Measurements from ENCODE around the gene LILRA2.
"Not testable (repeated sequence)": the region's sequence is repeated elsewhere in the genome, so short reads cannot be mapped to it uniquely, and the experiment has no call there.

Gene LILRA2

DNA sequence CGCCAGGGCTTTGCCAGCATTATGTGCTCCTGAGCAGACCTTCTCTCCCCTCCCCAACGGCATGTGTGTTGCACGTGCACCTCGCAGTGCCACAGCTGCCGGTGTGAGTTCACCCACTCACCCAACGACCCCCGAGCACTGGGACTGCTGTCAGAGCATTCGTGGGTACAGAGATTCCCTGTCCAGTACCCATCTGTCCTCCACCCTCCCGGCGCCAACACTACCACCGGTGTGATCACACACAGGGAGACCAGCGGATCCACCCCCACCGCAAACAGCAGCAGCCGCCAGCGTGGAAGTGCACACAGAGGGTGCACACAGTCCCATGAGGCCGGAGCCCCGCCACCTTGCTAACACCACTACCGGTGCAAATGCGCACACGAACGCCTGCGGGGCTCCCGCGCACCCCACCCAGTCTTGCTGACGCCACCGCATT, 35.8 kb downstream of the LILRA2 start:
- no peak for DNase-seq (ENCODE audit: low read depth in 2 of 2)

DNA sequence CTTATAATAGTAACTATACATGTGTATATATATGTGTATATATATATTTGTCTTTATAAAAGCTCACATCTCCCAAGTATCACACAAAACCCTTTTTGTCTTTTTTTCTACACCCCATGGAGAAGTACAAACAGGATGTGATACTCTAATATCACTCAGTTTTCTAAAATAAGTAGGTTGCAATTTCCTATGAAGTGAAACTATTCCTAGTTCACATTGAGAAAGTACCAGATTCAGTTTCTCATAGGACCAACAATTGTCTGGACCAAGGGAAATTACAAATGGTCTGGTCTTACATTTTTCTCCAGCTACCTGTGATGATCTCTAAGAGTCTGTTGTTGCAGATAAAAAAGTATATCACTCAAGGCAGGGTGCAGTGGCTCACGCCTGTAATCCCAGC, 38.8 kb downstream of the LILRA2 start:
- no peak for DNase-seq (ENCODE audit: low read depth in 2 of 2)

DNA sequence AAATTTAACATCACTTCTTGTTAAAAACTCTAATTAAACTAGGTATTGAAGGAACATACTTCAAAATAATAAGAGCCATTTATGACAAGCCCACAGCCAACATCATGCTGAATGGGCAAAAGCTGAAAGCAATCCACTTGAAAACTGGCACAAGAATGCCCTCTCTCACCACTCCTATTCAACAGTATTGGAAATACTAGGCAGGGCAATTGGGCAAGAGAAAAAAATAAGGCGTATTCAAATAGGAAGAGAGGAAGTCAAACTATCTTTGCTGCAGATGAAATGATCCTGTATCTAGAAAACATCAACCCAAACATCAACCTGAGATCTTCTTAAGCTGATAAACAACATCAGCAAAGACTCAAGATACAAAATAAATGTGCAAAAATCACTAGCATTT, 41.1 kb downstream of the LILRA2 start:
- no peak for DNase-seq (ENCODE audit: low read depth in 2 of 2)

DNA sequence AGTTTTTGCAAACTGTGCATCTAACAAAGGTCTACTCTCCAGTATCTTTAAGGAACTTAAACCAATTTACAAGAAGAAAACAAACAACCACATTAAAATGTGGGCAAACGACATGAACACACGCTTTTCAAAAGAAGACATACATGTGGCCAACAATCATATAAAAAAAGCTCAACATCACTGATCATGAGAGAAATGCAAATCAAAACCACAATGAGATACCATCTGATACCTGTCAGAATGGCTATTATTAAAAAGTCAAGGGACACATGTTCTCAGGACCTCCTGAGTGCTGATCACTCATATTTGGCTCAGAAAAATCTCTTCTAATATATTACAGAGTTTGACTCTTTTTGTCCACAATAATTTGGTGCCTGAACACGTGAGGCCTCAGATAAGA, 42.5 kb downstream of the LILRA2 start:
- no peak for DNase-seq (ENCODE audit: low read depth in 2 of 2)

DNA sequence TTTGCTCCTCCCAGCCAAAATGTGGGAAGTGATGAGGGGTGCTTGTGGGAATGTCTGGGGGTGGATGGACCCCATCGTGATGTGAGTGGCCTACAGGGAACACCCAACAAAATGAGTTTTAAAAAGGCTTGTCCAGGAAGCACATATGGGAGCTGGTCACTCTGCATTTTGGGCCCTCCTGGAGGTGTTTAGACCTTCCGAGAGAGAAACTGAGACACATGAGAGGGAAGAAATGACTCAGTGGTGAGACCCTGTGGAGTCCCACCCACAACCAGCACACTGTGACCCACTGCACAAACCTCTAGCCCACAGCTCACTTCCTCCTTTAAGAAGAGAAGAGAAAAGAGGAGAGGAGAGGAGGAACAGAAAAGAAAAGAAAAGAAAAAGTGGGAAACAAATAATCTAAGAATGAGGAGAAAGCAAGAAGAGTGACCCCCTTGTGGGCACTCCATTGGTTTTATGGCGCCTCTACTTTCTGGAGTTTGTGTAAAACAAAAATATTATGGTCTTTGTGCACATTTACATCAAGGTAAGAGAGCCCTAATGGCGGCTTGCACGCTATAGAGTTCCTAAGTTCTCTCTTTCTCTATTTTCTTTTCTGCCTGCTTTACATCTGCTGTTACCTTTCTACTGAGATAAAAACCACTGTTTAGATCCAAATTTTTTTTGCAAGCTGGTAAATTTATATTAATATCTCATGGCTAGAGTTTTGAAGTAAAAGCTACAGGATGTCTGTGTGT, 43.4 kb downstream of the LILRA2 start:
- no peak for DNase-seq (ENCODE audit: low read depth in 2 of 2)

DNA sequence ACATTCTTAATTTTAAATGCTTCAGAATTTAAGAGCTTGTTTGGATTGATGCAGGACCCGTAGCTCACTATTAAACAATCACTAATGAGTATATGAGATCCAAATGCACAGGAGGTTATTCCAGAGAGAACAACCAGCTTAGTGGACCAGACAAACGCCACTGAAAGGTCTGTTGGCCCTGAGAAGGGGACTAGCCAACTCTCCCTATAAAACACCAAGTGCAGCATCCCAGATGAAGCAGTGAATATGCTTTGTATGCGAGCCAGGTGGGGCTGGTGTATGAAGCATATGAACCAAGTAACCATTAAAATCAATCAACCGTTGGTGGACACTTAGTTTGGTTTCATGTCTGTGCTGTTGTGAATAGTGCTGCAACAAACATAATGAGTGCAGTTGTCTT, 46.9 kb downstream of the LILRA2 start:
- no peak for DNase-seq (ENCODE audit: low read depth in 2 of 2)

DNA sequence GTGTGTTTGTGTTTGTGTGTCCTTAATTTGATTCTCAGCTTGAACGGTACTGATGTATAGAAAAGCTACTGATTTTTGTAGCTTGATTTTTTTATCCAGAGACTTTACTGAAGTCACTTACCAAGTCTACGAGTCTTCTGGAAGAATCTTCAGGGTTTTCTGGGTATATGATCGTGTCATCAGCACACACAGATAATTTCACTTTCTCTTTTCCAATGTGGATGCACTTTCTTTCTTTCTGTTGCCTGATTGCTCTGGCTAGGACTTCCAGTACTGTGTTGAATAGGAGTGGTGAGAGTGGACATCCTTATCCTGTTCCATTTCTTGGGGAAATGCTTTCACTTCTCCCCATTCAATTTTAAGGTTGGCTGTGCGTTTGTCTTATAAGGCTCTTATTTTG, 48.8 kb downstream of the LILRA2 start:
- DNase-seq (ENCODE audit: low read depth in 2 of 2), result no peak

DNA sequence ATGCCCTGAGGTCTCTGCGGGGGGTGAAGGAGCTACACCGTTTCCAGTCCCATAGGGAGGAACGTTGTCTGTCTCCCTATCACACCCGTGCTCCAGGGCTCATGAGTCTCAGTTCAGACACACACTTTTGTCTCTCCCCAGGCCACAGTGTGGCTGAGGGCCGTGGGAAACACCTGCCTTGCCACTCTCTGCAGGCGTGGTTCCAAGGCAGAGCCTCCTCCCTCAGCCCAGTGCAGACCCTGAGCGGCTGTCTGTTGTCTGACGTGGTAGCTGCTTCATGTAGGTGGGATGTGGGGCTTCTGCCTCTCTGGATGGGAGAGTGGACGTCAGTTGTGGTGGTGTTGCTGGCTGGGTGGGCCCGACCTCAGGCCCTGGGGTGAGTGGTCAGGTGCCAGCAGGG, 50.6 kb downstream of the LILRA2 start:
- not testable (repeated sequence) for DNase-seq (ENCODE audit: low read depth in 2 of 2)

DNA sequence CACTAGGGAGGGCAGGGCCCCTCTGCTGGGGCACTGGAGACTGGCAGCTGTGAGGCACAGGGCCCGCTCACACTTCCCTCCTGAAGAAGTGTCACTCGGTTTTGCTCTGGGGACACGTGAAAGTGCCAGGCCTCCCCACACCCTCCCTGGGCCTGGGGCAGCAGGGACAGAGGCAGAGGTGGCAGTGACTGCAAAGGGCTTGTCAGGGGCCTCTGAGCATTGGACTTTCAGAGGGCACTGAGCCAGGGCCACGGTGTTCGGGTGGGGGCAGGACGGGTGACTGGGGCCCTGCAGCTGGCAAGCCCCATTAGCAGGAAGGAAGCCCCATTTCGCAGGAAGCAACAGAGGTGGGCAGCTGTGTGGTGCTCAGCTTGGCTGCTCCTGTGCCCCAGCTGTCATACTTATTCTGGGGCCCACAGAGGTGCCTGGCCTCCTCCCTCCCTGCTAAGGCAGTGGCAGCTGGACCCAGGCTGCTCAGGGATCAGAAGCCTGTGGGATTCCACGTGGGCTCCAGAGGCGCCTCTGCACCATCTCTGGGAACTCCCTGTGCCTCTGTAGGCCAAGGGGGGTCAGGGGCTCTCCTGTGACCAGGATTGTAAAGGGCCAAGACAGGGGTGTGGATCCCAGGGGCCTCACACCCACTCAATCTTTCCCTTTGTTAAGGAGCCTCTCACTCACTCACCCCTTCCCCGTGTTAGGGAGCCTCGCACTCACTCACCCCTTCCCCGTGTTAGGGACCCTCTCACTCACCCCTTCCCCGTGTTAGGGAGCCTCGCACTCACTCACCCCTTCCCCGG, 51.5 kb downstream of the LILRA2 start:
- DNase-seq (ENCODE audit: low read depth in 2 of 2), result not testable (repeated sequence)

DNA sequence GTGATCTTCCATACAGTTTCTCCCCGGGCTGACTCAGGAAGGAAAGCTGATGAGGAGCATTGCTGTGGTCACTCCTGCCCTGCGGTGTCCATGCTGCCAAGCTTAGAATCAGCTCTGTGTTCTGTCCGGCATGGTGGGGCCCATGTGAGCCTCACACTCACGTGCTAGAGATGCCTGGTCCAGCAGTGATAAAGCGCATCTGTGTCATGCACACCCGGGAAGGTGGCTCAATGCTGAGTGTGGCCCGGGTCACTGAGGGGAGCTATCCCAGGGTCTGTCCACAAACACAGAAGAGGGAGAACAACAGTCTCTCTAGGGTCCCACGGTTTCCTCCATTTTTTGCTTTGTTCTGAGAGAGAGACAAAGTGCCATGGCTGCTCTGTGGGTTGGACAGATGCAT, 53.2 kb downstream of the LILRA2 start:
- DNase-seq (ENCODE audit: low read depth in 2 of 2), result no peak

DNA sequence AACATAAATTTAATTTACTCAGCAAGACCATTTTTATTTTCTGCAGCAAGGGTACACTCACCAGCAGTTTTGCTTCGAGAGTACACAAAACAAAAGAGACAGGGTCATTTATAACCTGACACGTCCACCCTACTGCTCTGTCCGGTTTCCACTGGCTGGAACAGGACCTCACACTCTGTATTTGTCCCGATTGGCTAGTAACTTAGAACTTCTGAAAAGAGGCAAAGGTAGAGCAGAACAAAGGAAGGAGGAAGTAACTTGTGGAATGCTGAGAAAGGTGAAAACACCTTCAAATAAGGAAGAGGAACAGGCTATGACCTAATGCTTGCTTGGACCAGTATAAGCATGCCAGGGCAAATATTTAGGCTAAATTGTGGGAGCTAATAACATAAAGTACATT, 54.3 kb downstream of the LILRA2 start:
- not testable (repeated sequence) for DNase-seq (ENCODE audit: low read depth in 2 of 2)

DNA sequence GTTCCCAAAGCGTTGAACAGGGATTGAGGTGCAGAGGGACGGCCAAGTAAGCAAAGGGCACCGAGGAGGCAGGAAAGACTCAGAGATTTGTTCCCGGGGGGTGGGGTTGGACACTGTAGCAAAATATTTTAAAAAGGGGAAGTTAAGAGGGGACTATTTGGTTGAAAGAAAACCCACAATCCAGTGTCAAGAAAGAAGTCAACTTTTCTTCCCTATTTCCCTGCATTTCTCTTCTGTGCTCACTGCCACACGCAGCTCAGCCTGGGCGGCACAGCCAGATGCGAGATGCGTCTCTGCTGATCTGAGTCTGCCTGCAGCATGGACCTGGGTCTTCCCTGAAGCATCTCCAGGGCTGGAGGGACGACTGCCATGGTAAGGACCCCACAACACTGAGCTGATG, 56.7 kb downstream of the LILRA2 start, which contains the start of gene LILRB1:
LILRB1 (plus strand) TSS at position 223 of the 400 bp plus-strand sequence. CDS start 590 bp downstream, outside the sequence.
- DNase-seq (ENCODE audit: low read depth in 2 of 2), result not testable (repeated sequence)

DNA sequence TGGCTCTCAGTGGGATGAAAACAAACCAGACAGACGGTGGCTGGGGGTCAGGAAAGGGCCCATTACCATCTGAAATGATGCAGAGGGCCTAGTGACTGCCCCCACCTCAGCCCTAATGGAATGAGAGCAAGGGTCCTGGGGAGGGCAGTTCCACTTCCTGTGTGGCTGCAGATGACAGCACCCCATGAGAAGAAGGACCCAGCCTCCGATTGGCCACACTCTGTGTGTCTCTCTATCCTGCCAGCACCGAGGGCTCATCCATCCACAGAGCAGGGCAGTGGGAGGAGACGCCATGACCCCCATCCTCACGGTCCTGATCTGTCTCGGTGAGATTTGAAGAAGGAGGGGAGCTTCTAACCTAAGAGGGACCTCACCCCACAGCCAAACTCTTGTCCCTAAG, 57.2 kb downstream of the LILRA2 start:
- no peak for DNase-seq (ENCODE audit: low read depth in 2 of 2)

DNA sequence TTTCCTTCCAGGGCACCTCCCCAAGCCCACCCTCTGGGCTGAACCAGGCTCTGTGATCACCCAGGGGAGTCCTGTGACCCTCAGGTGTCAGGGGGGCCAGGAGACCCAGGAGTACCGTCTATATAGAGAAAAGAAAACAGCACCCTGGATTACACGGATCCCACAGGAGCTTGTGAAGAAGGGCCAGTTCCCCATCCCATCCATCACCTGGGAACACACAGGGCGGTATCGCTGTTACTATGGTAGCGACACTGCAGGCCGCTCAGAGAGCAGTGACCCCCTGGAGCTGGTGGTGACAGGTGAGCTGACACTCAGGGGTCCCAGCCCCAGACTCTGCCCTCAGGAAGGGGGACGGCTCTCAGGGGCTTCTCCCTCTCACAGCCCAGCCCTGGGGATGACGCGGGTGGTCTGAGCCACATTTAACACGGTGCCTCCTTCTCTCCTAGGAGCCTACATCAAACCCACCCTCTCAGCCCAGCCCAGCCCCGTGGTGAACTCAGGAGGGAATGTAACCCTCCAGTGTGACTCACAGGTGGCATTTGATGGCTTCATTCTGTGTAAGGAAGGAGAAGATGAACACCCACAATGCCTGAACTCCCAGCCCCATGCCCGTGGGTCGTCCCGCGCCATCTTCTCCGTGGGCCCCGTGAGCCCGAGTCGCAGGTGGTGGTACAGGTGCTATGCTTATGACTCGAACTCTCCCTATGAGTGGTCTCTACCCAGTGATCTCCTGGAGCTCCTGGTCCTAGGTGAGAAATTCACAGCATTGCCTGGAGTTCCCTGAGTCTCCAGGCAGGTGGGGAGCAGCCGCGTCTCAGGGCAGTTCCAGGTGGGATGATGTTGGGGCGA, 58.1 kb downstream of the LILRA2 start:
- not testable (repeated sequence) for DNase-seq (ENCODE audit: low read depth in 2 of 2)

DNA sequence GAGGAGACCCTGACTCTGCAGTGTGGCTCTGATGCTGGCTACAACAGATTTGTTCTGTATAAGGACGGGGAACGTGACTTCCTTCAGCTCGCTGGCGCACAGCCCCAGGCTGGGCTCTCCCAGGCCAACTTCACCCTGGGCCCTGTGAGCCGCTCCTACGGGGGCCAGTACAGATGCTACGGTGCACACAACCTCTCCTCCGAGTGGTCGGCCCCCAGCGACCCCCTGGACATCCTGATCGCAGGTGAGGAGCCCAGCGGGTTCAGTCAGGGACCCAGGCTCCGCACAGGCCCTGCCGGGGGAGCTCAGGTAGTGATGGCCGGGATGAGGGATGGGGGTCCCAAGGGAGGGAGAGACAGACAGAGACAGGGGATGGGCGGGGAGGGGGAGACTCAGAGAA, 58.9 kb downstream of the LILRA2 start:
- not testable (repeated sequence) for DNase-seq (ENCODE audit: low read depth in 2 of 2)

DNA sequence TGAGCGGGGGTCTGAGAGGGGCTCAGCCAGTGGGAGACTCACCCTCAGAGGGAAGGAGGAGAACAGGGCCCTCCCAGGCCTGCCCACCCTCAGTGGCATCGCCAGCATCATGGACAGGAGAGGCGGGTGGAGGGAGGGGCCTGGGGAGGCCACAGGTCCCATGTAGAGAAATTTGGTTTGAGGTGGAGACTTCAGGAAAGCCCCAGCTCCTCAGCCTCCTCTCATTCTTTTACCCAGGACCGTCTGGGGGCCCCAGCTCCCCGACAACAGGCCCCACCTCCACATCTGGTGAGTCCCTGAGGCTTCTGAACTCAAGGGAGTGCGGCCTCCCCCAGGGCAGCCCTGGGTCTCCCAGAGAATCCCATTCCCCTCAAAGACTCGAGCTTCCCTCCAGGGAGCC, 59.8 kb downstream of the LILRA2 start:
- DNase-seq (ENCODE audit: low read depth in 2 of 2), result no peak

DNA sequence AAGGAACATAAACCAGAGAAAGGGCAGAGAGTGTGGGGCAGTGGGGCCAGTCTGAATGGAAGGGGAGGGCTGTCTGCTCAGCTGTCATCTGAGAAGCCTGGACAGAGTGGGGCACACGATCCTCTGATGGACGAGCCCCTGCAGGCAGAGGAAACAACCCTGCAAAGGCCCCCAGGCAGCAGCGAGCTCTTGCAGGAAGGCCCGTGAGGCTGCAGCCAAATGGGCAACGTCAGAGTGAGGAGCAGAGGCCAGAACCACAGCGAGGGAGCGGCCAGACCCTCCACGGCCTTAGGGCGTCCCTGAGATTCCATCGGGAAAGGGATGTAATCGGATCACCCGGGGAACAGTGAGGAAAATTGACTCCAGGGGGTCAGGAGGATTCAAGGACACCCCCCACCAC, 62.5 kb downstream of the LILRA2 start:
- not testable (repeated sequence) for DNase-seq (ENCODE audit: low read depth in 2 of 2)

DNA sequence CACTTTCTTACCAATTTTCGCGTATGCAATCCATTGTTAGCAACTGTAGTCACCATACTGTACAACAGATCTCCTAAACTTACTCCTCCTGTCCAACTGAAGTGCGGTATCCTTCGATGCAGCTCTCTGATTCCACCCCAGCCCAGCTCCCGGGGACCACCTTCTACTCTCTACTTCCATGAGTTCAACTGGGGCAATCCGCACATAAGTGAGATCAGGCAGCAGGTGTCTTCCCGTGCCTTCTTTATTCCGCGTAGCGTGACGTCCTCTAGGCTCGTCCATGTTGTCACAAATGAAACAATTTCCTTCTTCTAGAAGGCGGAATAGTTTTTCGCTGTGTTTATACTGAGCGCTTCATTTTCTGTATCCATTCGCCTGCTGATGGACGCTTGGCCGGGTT, 65.1 kb downstream of the LILRA2 start:
- DNase-seq (ENCODE audit: low read depth in 2 of 2), result no peak

Data from activated CD4-positive, alpha-beta T cell treated with anti-CD3 and anti-CD28 coated beads for 24 hours (primary cell).